Measurements from ENCODE around the gene NLK.

DNA sequence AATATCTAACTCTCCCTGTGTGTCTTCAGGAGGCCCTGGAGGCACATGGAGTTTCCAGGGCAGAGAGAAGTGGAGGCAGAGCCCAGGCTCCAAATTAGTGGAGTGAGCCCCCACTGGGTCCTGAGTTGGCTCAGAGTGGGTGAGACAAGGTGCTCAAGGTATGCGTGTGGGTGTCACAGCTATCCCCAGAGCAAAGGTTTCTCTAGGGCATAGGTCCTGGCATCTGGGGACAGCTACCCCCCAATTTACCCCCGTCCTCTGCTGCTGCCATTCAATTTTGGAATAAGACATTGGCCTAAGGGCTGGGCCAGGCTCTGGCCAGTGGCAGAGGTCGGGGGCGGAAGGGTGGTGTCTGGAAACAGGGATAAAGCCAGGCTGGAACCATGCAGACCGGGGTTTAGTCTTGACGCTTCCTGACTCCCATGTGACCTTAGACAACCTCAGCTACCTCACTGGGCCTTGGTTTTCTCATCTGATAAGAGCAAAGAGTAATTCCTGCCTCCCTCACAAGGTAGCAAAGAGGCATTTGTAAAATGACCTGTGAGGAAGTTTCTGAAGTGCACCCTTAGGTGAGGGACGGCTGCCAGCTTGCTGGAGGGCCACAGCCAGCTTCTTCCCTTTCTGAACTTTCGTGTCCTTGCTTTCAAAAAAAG, 198.3 kb downstream of the NLK start:
- no peak for TF ChIP-seq FOXM1 (IDR thresholded peaks at IDR 0.05; ENCODE audit: borderline replicate concordance)
- TF ChIP-seq SUZ12 (IDR thresholded peaks at IDR 0.05) = no peak
- TF ChIP-seq NFRKB (IDR thresholded peaks at IDR 0.05) = no peak
- TF ChIP-seq BHLHE40 (IDR thresholded peaks at IDR 0.05; ENCODE audit: borderline replicate concordance) = no peak
- no peak for TF ChIP-seq TARDBP (IDR thresholded peaks at IDR 0.05)
- no peak for TF ChIP-seq LEF1 (IDR thresholded peaks at IDR 0.05; ENCODE audit: borderline replicate concordance)
- TF ChIP-seq SP1 (IDR thresholded peaks at IDR 0.05) = no peak
- TF ChIP-seq CTBP1 (IDR thresholded peaks at IDR 0.05; ENCODE audit: borderline replicate concordance) = no peak
- no peak for TF ChIP-seq ELF4 (IDR thresholded peaks at IDR 0.05)
- no peak for TF ChIP-seq ZNF384 (IDR thresholded peaks at IDR 0.05)

Measured in HEK293T (cell line).